Articular chondrocyte of knee joint (primary cell): ENCODE data around the gene APPL1. TPM values are rescaled to one million over a fixed set of nuclear protein-coding genes. Genes with fewer than 3 reads are reported as not detected.

Experiments
- total RNA-seq: library from RNA; depleted of rRNA; stranded (reverse); fragments of >200 nt; gene quantifications from 2 replicates; pipeline ENCODE4 v1.2.3, GENCODE V29; 2012

Gene APPL1
- 69.4 and 75.8 TPM in 2 replicates for total RNA-seq

GRCh38 chr3:57227204-57227929 is at the start of gene APPL1:
Gene APPL1 (plus strand): TSS chr3:57227729. CDS start chr3:57227884, 155 bp downstream.

GRCh38 chr3:57199895-57200297 is 27.6 kb upstream of the APPL1 start, which contains the start of gene HESX1:
Gene HESX1 (minus strand): TSS chr3:57199978. CDS start chr3:57199918, 60 bp downstream.

GRCh38 chr3:57292159-57292896 is 64.8 kb downstream of the APPL1 start, which contains the start of gene ASB14:
Gene ASB14 (minus strand): TSS chr3:57292685. CDS start chr3:57292033, 652 bp downstream.

Other genes with a start within 250 kb of the APPL1 start
- gene SPATA12, start 167.1 kb upstream of the APPL1 start, total RNA-seq = under 0.01 TPM in 1 of 2 replicates, not detected in the other
- 4.2 and 5.4 TPM in 2 replicates for gene IL17RD, start 62.4 kb upstream of the APPL1 start, total RNA-seq
- gene HESX1, start 27.8 kb upstream of the APPL1 start, total RNA-seq = 0.52 and 0.65 TPM in 2 replicates
- gene ASB14, start 65.0 kb downstream of the APPL1 start, total RNA-seq = under 0.01 and 0.11 TPM in 2 replicates